ENCODE data around the gene AFAP1.

Gene AFAP1

DNA sequence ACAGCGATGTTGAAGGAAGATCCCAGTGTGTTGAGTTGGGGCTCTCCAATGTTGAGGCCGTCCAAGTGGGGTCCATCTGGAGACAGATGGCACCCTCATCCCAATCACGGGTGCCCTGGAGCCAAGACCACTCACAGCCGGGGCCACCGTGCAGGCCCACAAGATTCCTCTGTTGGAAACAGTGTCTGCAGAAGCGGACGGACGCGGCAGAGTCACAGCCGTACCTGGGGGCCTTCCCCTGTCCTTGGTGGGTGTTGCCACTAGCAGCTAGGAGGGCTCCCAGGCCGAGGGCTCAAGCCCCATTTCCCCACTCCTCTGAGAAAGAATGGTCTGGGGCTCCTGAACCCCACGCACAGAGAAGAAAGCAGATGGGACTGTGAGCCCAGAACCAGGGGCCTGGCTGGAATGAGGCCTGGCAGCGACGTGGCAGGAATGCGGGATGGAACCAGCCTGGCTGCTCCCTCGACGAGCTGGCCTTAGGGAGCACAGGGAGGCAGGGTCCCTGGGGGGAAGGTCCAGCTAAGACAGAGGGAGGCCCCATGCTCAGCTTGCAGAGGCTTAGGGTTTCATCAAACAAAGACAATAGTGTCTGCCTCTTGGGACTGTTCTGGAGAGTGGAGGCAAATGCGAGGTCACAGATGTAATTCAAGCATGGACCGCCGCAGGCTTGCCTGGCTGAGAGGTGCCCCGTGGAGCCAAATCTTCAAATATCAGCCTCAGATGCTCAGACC lies 228.9 kb downstream of the AFAP1 start:
- DNase-seq, result no peak

DNA sequence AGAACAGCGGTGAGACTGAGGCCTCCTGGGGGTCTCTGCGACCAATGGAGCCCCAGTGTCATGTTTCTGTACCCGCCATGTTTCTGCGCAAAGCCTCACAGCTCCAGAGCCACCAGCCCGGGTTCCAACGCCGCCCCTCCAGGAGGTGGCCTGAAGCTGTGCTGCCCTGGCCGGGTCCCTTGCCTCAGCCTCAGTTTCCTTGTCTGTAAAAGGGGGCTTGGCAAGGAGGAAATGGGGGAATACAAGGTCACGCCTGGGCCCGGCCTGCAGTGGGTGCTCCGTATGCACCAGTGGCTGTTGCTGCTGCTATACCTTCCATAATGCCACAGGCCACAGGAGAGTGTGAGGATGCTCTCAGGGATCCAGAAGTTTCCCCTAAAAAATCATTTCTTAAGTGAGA lies 229.5 kb downstream of the AFAP1 start:
- no peak for DNase-seq

DNA sequence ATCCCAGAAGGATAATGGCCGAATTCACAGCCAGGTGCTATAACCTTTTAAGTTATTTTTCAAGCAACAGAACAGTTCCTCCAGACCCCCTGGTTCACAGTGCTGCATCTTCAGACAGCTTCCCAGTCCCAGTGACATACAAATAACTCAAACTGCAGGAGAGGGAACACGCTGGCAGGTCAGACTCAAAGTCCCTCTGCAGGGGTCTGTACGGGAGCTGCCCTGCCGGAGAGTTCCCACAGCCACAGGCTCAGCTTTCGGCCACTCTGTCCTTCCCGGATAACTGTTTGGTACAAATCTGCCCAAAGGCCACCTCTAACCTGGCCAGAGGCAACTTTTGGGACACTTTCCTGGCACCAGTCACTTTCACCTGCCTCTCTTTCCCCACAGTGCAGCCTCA lies 230.2 kb downstream of the AFAP1 start:
- DNase-seq, result no peak

DNA sequence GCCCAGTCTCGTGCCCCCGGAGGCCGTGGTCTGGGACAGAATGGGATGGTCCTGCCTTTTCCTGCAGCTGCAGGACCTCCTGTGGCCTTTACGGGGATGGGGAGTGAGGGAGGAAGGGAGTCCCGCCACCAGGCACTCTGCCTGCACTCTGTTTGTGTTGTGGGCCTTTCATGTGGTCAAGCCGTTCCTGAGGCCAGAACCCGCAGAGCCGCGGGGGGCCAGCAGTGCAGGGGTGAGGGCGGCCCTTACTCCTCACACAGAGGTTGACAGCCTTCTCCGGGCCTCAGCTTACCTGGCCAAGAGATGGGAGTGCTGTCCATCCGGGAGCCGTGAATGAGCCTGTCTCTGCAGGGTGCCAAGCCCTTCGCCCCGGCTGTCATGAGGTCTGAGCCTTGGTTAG lies 230.7 kb downstream of the AFAP1 start:
- no peak for DNase-seq
